Airway epithelial cell (primary cell): ENCODE measurements around the gene NMUR2. TPM values are rescaled to one million over a fixed set of nuclear protein-coding genes. Genes with fewer than 3 reads are reported as not detected.

ENCODE experiments used
- total RNA-seq: library from RNA; depleted of rRNA; stranded (reverse); fragments of >200 nt; gene quantifications from 2 replicates; pipeline ENCODE4 v1.2.3, GENCODE V29; 2015

Gene NMUR2, protein sequence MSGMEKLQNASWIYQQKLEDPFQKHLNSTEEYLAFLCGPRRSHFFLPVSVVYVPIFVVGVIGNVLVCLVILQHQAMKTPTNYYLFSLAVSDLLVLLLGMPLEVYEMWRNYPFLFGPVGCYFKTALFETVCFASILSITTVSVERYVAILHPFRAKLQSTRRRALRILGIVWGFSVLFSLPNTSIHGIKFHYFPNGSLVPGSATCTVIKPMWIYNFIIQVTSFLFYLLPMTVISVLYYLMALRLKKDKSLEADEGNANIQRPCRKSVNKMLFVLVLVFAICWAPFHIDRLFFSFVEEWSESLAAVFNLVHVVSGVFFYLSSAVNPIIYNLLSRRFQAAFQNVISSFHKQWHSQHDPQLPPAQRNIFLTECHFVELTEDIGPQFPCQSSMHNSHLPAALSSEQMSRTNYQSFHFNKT
- not detected in 2 replicates for total RNA-seq

GRCh38 chr5:152405145-152405544, at the start of gene NMUR2:
Gene NMUR2 (minus strand): TSS chr5:152405279. CDS start chr5:152405113, 166 bp downstream.

